ENCODE data around the gene AUTS2.

GRCh38 chr7:70700941-70701425, 1102.7 kb downstream of the AUTS2 start:
- TF ChIP-seq SP1 (IDR thresholded peaks at IDR 0.05) (no peak), TARDBP (IDR thresholded peaks at IDR 0.05) (no peak), HDGF (IDR thresholded peaks at IDR 0.05; ENCODE audit: borderline replicate concordance) (no peak), FOXM1 (IDR thresholded peaks at IDR 0.05; ENCODE audit: borderline replicate concordance) (no peak), BHLHE40 (IDR thresholded peaks at IDR 0.05; ENCODE audit: borderline replicate concordance) (no peak), FOXA1 (IDR thresholded peaks at IDR 0.05) (no peak), ARNT (IDR thresholded peaks at IDR 0.05) (no peak), ELF4 (IDR thresholded peaks at IDR 0.05) (no peak), L3MBTL2 (conservative IDR thresholded peaks at IDR 0.05) (no peak), NFRKB (IDR thresholded peaks at IDR 0.05) (no peak), FOXK2 (IDR thresholded peaks at IDR 0.05) (no peak), SUZ12 (IDR thresholded peaks at IDR 0.05) (no peak)
